Measurements from ENCODE around the gene NKTR.

DNA sequence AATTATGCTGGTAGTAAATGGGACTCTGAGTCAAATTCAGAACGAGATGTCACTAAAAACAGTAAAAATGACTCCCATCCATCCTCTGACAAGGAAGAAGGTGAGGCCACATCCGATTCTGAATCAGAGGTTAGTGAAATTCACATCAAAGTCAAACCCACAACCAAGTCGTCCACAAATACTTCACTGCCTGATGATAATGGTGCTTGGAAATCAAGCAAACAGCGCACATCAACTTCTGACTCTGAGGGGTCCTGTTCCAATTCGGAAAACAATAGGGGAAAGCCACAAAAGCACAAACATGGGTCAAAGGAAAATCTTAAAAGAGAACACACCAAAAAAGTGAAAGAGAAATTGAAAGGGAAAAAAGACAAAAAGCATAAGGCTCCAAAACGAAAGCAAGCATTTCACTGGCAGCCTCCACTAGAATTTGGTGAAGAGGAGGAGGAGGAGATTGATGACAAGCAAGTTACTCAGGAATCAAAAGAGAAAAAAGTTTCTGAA lies 37.9 kb downstream of the NKTR start:
- TF ChIP-seq, protein P1, sequence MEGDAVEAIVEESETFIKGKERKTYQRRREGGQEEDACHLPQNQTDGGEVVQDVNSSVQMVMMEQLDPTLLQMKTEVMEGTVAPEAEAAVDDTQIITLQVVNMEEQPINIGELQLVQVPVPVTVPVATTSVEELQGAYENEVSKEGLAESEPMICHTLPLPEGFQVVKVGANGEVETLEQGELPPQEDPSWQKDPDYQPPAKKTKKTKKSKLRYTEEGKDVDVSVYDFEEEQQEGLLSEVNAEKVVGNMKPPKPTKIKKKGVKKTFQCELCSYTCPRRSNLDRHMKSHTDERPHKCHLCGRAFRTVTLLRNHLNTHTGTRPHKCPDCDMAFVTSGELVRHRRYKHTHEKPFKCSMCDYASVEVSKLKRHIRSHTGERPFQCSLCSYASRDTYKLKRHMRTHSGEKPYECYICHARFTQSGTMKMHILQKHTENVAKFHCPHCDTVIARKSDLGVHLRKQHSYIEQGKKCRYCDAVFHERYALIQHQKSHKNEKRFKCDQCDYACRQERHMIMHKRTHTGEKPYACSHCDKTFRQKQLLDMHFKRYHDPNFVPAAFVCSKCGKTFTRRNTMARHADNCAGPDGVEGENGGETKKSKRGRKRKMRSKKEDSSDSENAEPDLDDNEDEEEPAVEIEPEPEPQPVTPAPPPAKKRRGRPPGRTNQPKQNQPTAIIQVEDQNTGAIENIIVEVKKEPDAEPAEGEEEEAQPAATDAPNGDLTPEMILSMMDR (IDR thresholded peaks at IDR 0.05; ENCODE audit: insufficient read depth, low read length) = no peak
- no peak for TF ChIP-seq SPI1 (IDR thresholded peaks at IDR 0.05; ENCODE audit: borderline replicate concordance, low read depth)
- no peak for TF ChIP-seq POLR2AphosphoS5 (IDR thresholded peaks at IDR 0.05; ENCODE audit: low read depth)
